ENCODE data around the gene NUTM2B. TPM values are rescaled to one million over a fixed set of nuclear protein-coding genes. Genes with fewer than 3 reads are reported as not detected.
"Not testable (repeated sequence)": the region's sequence is repeated elsewhere in the genome, so short reads cannot be mapped to it uniquely, and the experiment has no call there.

Gene NUTM2B
- total and polyA plus RNA-seq, 10 of the 15 experiments (the other 5 are each of a cell fraction or from before 2014, with no cell fraction given): 0.06 to 0.28 (median 0.13) TPM; not detected in 6

GRCh38 chr10:79669248-79669788 lies 33.7 kb upstream of the NUTM2B start:
- ATAC-seq; in situ Hi-C loops (cut with MboI); CTCF ChIA-PET; H3K27ac ChIP-seq (ENCODE audit: control insufficient read depth, insufficient read depth); H3K27me3 ChIP-seq (replicated peaks in 1 of 2; ENCODE audit: control insufficient read depth in 2 of 2, insufficient read depth in 2 of 2, low read length in 1 of 2); DNase-seq (ENCODE audit: low read depth, low spot score); intact Hi-C loops (cut with micrococcal nuclease; ENCODE audit: unreplicated experiment); FAIRE-seq; H3K79me2 ChIP-seq (ENCODE audit: control insufficient read depth, insufficient read depth, low read length); H2AFZ ChIP-seq (ENCODE audit: control insufficient read depth, low read depth, low read length); POLR2A ChIA-PET; BruUV-seq (replicated peaks); H3K9ac ChIP-seq (ENCODE audit: control insufficient read depth, insufficient read depth, low read length); H3K36me3 ChIP-seq (ENCODE audit: control insufficient read depth in 2 of 2, insufficient read depth in 2 of 2, low read length in 1 of 2); H3K4me1 ChIP-seq (ENCODE audit: control insufficient read depth, insufficient read depth, low read length); RAD21 ChIA-PET (ENCODE audit: unreplicated experiment); H4K20me1 ChIP-seq (ENCODE audit: control insufficient read depth, insufficient read depth); H3K9me3 ChIP-seq (replicated peaks; ENCODE audit: control insufficient read depth, insufficient read depth, low read length); SMC1A ChIA-PET (ENCODE audit: uncharacterized antibody, unreplicated experiment); H3K4me3 ChIP-seq; H3K4me2 ChIP-seq (ENCODE audit: control insufficient read depth, insufficient read depth): not testable (repeated sequence)
- WGBS (ENCODE audit: insufficient coverage, insufficient replicate concordance, low lambda C conversion rate, missing lambda C conversion rate): no CpG with 5 or more reads among the region's 1 CpG

- POLR2A ChIA-PET; BruUV-seq (replicated peaks); in situ Hi-C loops (cut with MboI); intact Hi-C loops (cut with micrococcal nuclease; ENCODE audit: unreplicated experiment); H3K27ac ChIP-seq (ENCODE audit: control insufficient read depth, insufficient read depth); RAD21 ChIA-PET (ENCODE audit: unreplicated experiment); H3K4me3 ChIP-seq; H3K36me3 ChIP-seq (ENCODE audit: control insufficient read depth in 2 of 2, insufficient read depth in 2 of 2, low read length in 1 of 2); H3K79me2 ChIP-seq (ENCODE audit: control insufficient read depth, insufficient read depth, low read length); H3K27me3 ChIP-seq (replicated peaks in 1 of 2; ENCODE audit: control insufficient read depth in 2 of 2, insufficient read depth in 2 of 2, low read length in 1 of 2); H3K4me2 ChIP-seq (ENCODE audit: control insufficient read depth, insufficient read depth); SMC1A ChIA-PET (ENCODE audit: uncharacterized antibody, unreplicated experiment); H3K9ac ChIP-seq (ENCODE audit: control insufficient read depth, insufficient read depth, low read length); H3K4me1 ChIP-seq (ENCODE audit: control insufficient read depth, insufficient read depth, low read length); H2AFZ ChIP-seq (ENCODE audit: control insufficient read depth, low read depth, low read length); H3K9me3 ChIP-seq (replicated peaks; ENCODE audit: control insufficient read depth, insufficient read depth, low read length); DNase-seq (ENCODE audit: low read depth, low spot score); H4K20me1 ChIP-seq (ENCODE audit: control insufficient read depth, insufficient read depth); FAIRE-seq; CTCF ChIA-PET: not testable (repeated sequence)
- ATAC-seq: peak; percentile 42; the same call in 2 of the 3 replicates
- TF ChIP-seq MEF2A (IDR thresholded peaks at IDR 0.05; ENCODE audit: insufficient read depth, low read depth, low read length): peak; percentile 76; the same call in 1 of the 2 replicates
- TF ChIP-seq JUNB (IDR thresholded peaks at IDR 0.05): peak; percentile 90
- peak; percentile 45; the same call in 1 of the 2 replicates for TF ChIP-seq FOXM1 (IDR thresholded peaks at IDR 0.05; ENCODE audit: low read depth, low read length)
- TF ChIP-seq ATF2 (IDR thresholded peaks at IDR 0.05; ENCODE audit: low read length): peak; percentile 40; the same call in 1 of the 2 replicates
- peak; percentile 29; the same call in 1 of the 2 replicates for TF ChIP-seq NFIC (IDR thresholded peaks at IDR 0.05; ENCODE audit: low read depth, low read length)
- WGBS (ENCODE audit: insufficient coverage, insufficient replicate concordance, low lambda C conversion rate, missing lambda C conversion rate): 0% methylated on average over 2 of the region's 2 CpGs
Measured at GRCh38 chr10:79674878-79675277, 28.1 kb upstream of the NUTM2B start.

GRCh38 chr10:79683026-79683883 lies 19.8 kb upstream of the NUTM2B start:
- H3K27ac ChIP-seq (ENCODE audit: control insufficient read depth, insufficient read depth); BruUV-seq (replicated peaks); FAIRE-seq; H3K27me3 ChIP-seq (replicated peaks in 1 of 2; ENCODE audit: control insufficient read depth in 2 of 2, insufficient read depth in 2 of 2, low read length in 1 of 2); H3K4me1 ChIP-seq (ENCODE audit: control insufficient read depth, insufficient read depth, low read length); ATAC-seq; H3K79me2 ChIP-seq (ENCODE audit: control insufficient read depth, insufficient read depth, low read length); H4K20me1 ChIP-seq (ENCODE audit: control insufficient read depth, insufficient read depth); H3K9me3 ChIP-seq (replicated peaks; ENCODE audit: control insufficient read depth, insufficient read depth, low read length); H3K4me3 ChIP-seq; DNase-seq (ENCODE audit: low read depth, low spot score); RAD21 ChIA-PET (ENCODE audit: unreplicated experiment); CTCF ChIA-PET; H3K4me2 ChIP-seq (ENCODE audit: control insufficient read depth, insufficient read depth); H3K36me3 ChIP-seq (ENCODE audit: control insufficient read depth in 2 of 2, insufficient read depth in 2 of 2, low read length in 1 of 2); H3K9ac ChIP-seq (ENCODE audit: control insufficient read depth, insufficient read depth, low read length); POLR2A ChIA-PET; intact Hi-C loops (cut with micrococcal nuclease; ENCODE audit: unreplicated experiment); in situ Hi-C loops (cut with MboI); H2AFZ ChIP-seq (ENCODE audit: control insufficient read depth, low read depth, low read length): not testable (repeated sequence)
- 75% methylated on average over 19 of the region's 20 CpGs for WGBS (ENCODE audit: insufficient coverage, insufficient replicate concordance, low lambda C conversion rate, missing lambda C conversion rate)
- SMC1A ChIA-PET (ENCODE audit: uncharacterized antibody, unreplicated experiment): interaction anchor here (0.6 kb wide), 1 partner anchor 67 kb away, joined by 4 read pairs; no protein-coding TSS in a partner anchor

Data from GM12878 (cell line).